ES-I3 (cell line): ENCODE results near the gene CEP112.

Source experiments
- H3K36me3 ChIP-seq: 2 replicates; pipeline ENCODE4 v1.6.1; 2013; ENCODE audit warnings: mild to moderate bottlenecking, low read length, control low read depth, moderate library complexity; ENCODE audit not compliant: insufficient read depth
- H3K4me1 ChIP-seq: 2 replicates; pipeline ENCODE4 v1.6.1; 2013; ENCODE audit warnings: mild to moderate bottlenecking, control low read depth, low read length; ENCODE audit not compliant: insufficient read depth
- H3K9ac ChIP-seq: 2 replicates; pipeline ENCODE4 v1.6.1; 2013; ENCODE audit warnings: low read depth, mild to moderate bottlenecking, low read length, moderate library complexity
- H3K9me3 ChIP-seq: 2 replicates; pipeline ENCODE4 v1.6.1; 2013; ENCODE audit warnings: mild to moderate bottlenecking, low read length, moderate library complexity; ENCODE audit not compliant: control insufficient read depth, insufficient read depth

The CEP112 gene

DNA sequence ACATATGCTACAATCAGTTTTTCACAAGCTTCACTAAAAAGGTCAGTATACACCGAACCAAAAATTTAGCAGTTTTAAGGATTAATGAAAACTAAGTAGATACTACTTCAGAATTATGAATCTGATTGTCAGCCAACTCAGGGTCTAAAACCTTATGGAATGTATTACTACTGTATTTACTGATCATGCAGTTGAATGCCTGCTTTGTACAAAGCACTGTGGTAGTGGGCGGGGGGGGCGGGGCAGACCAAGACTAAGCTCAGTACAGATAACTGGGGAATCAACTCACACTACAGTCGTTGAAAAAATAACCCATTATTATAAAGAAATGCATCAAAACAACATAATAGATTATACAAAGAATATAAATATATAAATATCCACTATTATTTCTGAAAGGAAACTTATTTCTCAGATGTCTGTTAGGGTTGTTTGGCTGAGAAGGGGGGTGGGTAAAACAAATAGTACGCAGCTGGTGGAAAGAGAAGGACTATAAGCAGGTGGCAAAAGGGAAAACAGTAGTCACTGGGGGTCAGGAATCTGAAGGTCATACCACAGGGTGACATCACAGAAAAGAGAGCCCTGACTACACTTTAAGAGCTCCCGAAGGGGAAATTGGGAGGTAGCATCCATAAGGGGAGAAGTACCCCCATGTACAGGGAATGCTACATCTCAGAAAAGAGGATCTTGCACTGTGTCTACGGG, 521.1 kb downstream of the CEP112 start:
- Histone ChIP-seq H3K4me1 (0 out of 2 replicates have a peak, but pooled peaks cover 4% of the 10 kb centered on the region), H3K9me3 (no peaks in the 10 kb centered on the region), H3K36me3 (no peaks in the 10 kb centered on the region), H3K9ac (no peak overlapping the region)

- Histone ChIP-seq H3K9ac (no peak overlapping the region), H3K4me1 (0 out of 2 replicates have a peak, but pooled peaks cover 4% of the 10 kb centered on the region), H3K36me3 (no peaks in the 10 kb centered on the region), H3K9me3 (no peaks in the 10 kb centered on the region)
These were observed 523.7 kb downstream of the CEP112 start for GRCh38 chr17:65668211-65668610.

DNA sequence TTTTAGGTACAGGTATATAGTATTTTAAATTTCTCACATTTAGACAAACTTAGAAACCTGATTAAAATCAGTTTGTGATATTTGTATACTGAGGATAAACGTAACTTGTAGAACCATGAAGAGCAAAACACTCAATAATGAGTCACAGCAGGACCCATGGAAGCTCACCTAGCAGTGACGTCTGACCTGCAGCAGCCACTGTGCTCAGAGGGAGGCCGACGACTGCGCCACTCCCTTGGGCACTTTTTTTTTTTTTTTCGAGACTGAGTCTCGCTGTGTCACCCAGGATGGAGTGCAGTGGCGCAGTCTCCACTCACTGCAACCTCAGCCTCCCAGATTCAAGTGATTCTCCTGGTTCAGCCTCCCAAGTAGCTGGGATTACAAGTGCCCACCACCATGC, 524.3 kb downstream of the CEP112 start:
- no peaks in the 10 kb centered on the region for H3K36me3 ChIP-seq
- no peaks in the 10 kb centered on the region for H3K9me3 ChIP-seq
- H3K9ac ChIP-seq, result no peak overlapping the region
- H3K4me1 ChIP-seq, result peaks cover 7% of the 10 kb centered on the region; the same call in 1 of the 2 replicates

- H3K36me3 ChIP-seq, result no peaks in the 10 kb centered on the region
- peaks cover 8% of the 10 kb centered on the region; the same call in 1 of the 2 replicates for H3K4me1 ChIP-seq
- no peaks in the 10 kb centered on the region for H3K9me3 ChIP-seq
- no peak overlapping the region for H3K9ac ChIP-seq
These were observed 525.0 kb downstream of the CEP112 start for GRCh38 chr17:65666876-65667321.

DNA sequence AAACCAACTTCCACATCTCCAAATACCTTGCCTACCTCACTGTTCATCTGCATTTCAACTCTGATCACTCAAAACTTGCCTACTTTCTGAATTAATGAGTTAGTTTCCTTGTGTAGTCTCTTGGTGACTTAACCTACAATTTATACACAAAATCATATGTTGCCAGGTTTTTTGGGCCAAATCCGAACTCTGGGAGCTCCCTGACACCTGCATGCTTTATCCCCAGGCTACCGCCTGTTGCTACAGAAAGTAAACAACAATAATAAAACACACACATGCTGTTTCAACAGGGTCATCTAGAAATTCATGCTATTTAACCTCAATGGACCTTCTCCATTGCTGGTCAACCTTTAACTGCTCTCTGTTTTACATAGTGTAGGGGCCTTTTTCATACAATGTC, 526.0 kb downstream of the CEP112 start:
- H3K4me1 ChIP-seq, result peaks cover 6% of the 10 kb centered on the region; the same call in 1 of the 2 replicates
- no peaks in the 10 kb centered on the region for H3K36me3 ChIP-seq
- no peak overlapping the region for H3K9ac ChIP-seq
- no peaks in the 10 kb centered on the region for H3K9me3 ChIP-seq

- peaks cover 4% of the 10 kb centered on the region; the same call in 1 of the 2 replicates for H3K4me1 ChIP-seq
- H3K36me3 ChIP-seq, result no peaks in the 10 kb centered on the region
- no peak overlapping the region for H3K9ac ChIP-seq
- H3K9me3 ChIP-seq, result no peaks in the 10 kb centered on the region
These were observed 527.2 kb downstream of the CEP112 start for GRCh38 chr17:65664696-65665095.

GRCh38 chr17:65664266-65664665, 527.7 kb downstream of the CEP112 start:
- Histone ChIP-seq H3K36me3 (no peaks in the 10 kb centered on the region), H3K9me3 (no peaks in the 10 kb centered on the region), H3K4me1 (peaks cover 4% of the 10 kb centered on the region; the same call in 1 of the 2 replicates), H3K9ac (no peak overlapping the region)

GRCh38 chr17:65662196-65662595, 529.7 kb downstream of the CEP112 start:
- Histone ChIP-seq H3K4me1 (peaks cover 4% of the 10 kb centered on the region; the same call in 1 of the 2 replicates), H3K9ac (no peak overlapping the region), H3K9me3 (no peaks in the 10 kb centered on the region), H3K36me3 (no peaks in the 10 kb centered on the region)

DNA sequence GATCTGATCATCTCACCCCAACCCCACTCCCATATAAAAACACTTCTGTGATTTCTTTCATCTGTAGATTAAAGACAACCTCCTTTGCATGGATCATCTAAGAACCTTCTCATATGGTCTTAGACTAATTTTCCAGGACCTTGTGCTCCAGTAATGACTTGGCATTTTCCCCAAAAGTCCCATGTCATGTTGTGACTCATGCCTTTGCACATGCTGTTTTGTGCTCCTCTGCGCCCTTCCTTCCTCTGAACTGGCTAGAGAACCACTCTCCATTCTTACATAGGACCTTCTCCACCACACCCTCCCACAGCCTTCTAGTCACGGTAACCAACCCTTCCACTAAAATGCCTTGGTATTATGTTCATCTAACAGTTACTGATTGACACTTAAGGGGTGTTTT, 531.0 kb downstream of the CEP112 start:
- no peak overlapping the region for H3K9ac ChIP-seq
- H3K9me3 ChIP-seq, result no peaks in the 10 kb centered on the region
- H3K4me1 ChIP-seq, result peaks cover 4% of the 10 kb centered on the region; the same call in 1 of the 2 replicates
- no peaks in the 10 kb centered on the region for H3K36me3 ChIP-seq

- Histone ChIP-seq H3K4me1 (peaks cover 4% of the 10 kb centered on the region; the same call in 1 of the 2 replicates), H3K36me3 (no peaks in the 10 kb centered on the region), H3K9ac (no peak overlapping the region), H3K9me3 (no peaks in the 10 kb centered on the region)
These were observed 531.9 kb downstream of the CEP112 start for GRCh38 chr17:65660078-65660477.

- H3K9ac ChIP-seq, result no peak overlapping the region
- H3K4me1 ChIP-seq, result peaks cover 4% of the 10 kb centered on the region; the same call in 1 of the 2 replicates
- no peaks in the 10 kb centered on the region for H3K36me3 ChIP-seq
- H3K9me3 ChIP-seq, result no peaks in the 10 kb centered on the region
These were observed 532.4 kb downstream of the CEP112 start for GRCh38 chr17:65659512-65659911.

DNA sequence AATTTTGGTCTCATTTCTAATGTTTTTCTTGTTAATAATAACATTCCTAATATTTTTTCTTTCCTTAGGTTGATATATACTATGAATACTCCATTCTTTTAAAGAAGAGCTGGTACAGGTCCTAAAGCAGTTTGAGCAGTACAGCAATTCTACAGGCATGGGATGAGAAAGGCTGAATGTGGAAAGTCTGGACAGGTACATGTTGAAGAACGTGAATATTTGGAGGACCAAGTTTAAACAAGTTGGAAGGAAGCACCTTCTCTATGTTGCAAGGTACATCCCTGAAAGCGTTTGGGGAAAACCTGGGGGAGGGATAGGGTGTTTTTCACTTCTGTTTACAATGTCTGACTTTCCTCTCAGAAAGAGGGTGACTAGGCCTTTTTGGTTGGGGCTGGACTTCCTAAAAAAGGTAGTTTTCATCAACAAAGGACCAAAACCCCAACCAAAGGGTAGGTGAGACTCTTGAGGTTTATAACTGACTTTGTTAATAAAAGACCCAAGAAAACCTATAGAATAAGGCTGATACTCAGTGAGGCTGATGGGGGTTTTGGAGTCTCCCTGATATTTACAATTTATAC, 534.6 kb downstream of the CEP112 start:
- H3K36me3 ChIP-seq, result no peaks in the 10 kb centered on the region
- no peak overlapping the region for H3K9ac ChIP-seq
- no peaks in the 10 kb centered on the region for H3K9me3 ChIP-seq
- H3K4me1 ChIP-seq, result no peaks in the 10 kb centered on the region

- Histone ChIP-seq H3K36me3 (no peaks in the 10 kb centered on the region), H3K9me3 (no peaks in the 10 kb centered on the region), H3K4me1 (no peaks in the 10 kb centered on the region), H3K9ac (no peak overlapping the region)
These were observed 535.3 kb downstream of the CEP112 start for GRCh38 chr17:65656390-65657250.

GRCh38 chr17:65655706-65656105, 536.2 kb downstream of the CEP112 start:
- no peaks in the 10 kb centered on the region for H3K9me3 ChIP-seq
- H3K4me1 ChIP-seq, result no peaks in the 10 kb centered on the region
- no peaks in the 10 kb centered on the region for H3K36me3 ChIP-seq
- no peak overlapping the region for H3K9ac ChIP-seq
